Adrenal gland (tissue), 12 donors: ENCODE measurements around the gene TGFA. TPM values are rescaled to one million over a fixed set of nuclear protein-coding genes. Genes with fewer than 3 reads are reported as not detected.

Experiments
- DNase-seq, 7 donors: peaks; one replicate each; pipeline ENCODE4 v3.0.0-alpha.2; 2019 to 2020
- H3K27ac ChIP-seq, 5 donors: fragments of 200-600 bp; sonication (generic) in 4 of 5; 1 replicate in 3 of 5; 2 replicates in 2 of 5; pipeline versions ENCODE4 v1.5.1 to v1.8.0; 2016 to 2020; ENCODE audit warnings: mild to moderate bottlenecking in 1 of 5
- H3K27me3 ChIP-seq: fragments of 200-600 bp; 2 replicates; pipeline ENCODE4 v1.8.0; 2021
- H3K36me3 ChIP-seq, 2 donors: fragments of 200-600 bp; replicated peaks in 1 of 2; 1 replicate in 1 of 2; 2 replicates in 1 of 2; pipeline versions ENCODE4 v1.5.1 to v1.8.0; 2018 to 2022
- H3K4me1 ChIP-seq, 2 donors: fragments of 200-600 bp; replicated peaks in 1 of 2; 1 replicate in 1 of 2; 2 replicates in 1 of 2; pipeline versions ENCODE4 v1.5.1 to v1.8.0; 2018 to 2021
- H3K4me3 ChIP-seq, 4 donors: fragments of 200-600 bp; sonication (generic) in 3 of 4; one replicate each; pipeline ENCODE4 v1.5.1; 2016 to 2018
- H3K9me3 ChIP-seq, 3 donors: fragments of 200-600 bp; sonication (generic) in 1 of 3; replicated peaks in 1 of 3; 1 replicate in 2 of 3; 2 replicates in 1 of 3; pipeline versions ENCODE4 v1.5.1 to v1.8.0; 2016 to 2021
- POLR2A ChIP-seq, 2 donors: fragments of 450-650 bp; IDR thresholded peaks; one replicate each; pipeline ENCODE4 v1.6.1; 2017; ENCODE audit warnings: antibody characterized with exemption in 2 of 2, mild to moderate bottlenecking in 2 of 2, moderate library complexity in 1 of 2
- WGBS, 4 donors: extraction: QIAGEN DNeasy Blood & Tissue Kit in 2 of 4; methylation state at CpG; one replicate each; pipeline versions ENCODE4 v1.1.5 to v1.1.7; 2013 to 2017; 5-methylcytosine and 5-hydroxymethylcytosine counted together
- intact Hi-C, 2 donors: fragments of 100-400 bp; cut with DNase I; formaldehyde crosslinking; loops; one replicate each; pipeline versions ENCODE4 v1.14.1 to v1.15.0; 2022 to 2023
- polyA plus RNA-seq, 3 donors: library from polyadenylated mRNA; stranded (reverse); fragments of 200-250 nt in 2 of 3; fragments of 350-450 nt in 1 of 3; fragmentation: Illumina TruSeq in 1 of 3; extraction: RNeasy Lipid Tissue Mini Kit (QIAGEN cat#74804) in 1 of 3; gene quantifications; one replicate each; pipeline ENCODE4 v1.2.3, GENCODE V29; 2013 to 2014
- total RNA-seq, 9 donors: library from RNA; depleted of rRNA in 4 of 9; stranded (reverse); fragments of >200 nt in 4 of 9; fragments of 120-200 nt in 1 of 9; fragmentation: NEBNext Ultra II Directional in 1 of 9; extraction: Animal tissue kit (Norgen Biotek cat#: 25700) in 1 of 9; gene quantifications; one replicate each; pipeline versions ENCODE4 v1.1.0 to v1.2.4, GENCODE V29; 2013 to 2023
- TF ChIP-seq, protein P1 (sequence below), 6 experiments: fragments of 450-650 bp in 4 of 6; fragments of 200-600 bp in 2 of 6; sonication (generic) in 1 of 6; IDR thresholded peaks; 1 replicate in 5 of 6; 2 replicates in 1 of 6; pipeline versions ENCODE4 v1.5.1 to v1.8.0; 2016 to 2021; ENCODE audit warnings: antibody characterized with exemption in 6 of 6, mild to moderate bottlenecking in 2 of 6, moderate library complexity in 1 of 6
- donor health status: healthy with polysubstance abuse.
- donor health status: Bipolar disorder and iron deficiency.
- donor health status: DM: yes; HTN: yes; CAD: no.
- donor health status: DM: no; HTN: no; CAD: no.
- donor health status: DM: no; HTN: no; CAD: no.
- donor health status: DM: yes; HTN: yes; CAD: no.

TGFA gene
- total and polyA plus RNA-seq, 12 donors, result 0.11 to 8.2 (median 0.75) TPM

DNA sequence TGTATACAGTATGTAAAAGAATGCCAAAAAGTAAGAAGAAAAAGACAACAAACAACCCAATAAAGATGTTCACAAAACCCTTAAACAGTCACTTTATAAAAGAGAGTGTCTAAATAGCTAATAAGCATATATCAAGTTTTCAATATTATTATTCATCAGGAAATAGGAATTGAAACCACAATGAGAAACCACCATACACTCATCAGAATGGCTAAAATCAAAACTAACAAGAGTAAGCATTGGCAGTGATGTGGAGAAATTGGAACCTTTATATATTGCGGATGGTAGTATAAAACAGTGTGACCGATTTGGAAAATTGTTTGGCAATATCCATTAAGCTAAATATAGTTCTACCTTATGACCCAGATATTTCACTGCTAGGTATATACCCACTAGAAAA, 20.5 kb upstream of the TGFA start:
- Histone ChIP-seq H3K4me3 (no peak overlapping the region), H3K36me3 (no peaks in the 10 kb centered on the region), H3K27ac (no peak overlapping the region), H3K4me1 (no peaks in the 10 kb centered on the region), H3K9me3 (no peaks in the 10 kb centered on the region), H3K27me3 (peaks cover 10% of the 10 kb centered on the region)
- intact Hi-C loops, result no loop called here
- TF ChIP-seq, protein P1, sequence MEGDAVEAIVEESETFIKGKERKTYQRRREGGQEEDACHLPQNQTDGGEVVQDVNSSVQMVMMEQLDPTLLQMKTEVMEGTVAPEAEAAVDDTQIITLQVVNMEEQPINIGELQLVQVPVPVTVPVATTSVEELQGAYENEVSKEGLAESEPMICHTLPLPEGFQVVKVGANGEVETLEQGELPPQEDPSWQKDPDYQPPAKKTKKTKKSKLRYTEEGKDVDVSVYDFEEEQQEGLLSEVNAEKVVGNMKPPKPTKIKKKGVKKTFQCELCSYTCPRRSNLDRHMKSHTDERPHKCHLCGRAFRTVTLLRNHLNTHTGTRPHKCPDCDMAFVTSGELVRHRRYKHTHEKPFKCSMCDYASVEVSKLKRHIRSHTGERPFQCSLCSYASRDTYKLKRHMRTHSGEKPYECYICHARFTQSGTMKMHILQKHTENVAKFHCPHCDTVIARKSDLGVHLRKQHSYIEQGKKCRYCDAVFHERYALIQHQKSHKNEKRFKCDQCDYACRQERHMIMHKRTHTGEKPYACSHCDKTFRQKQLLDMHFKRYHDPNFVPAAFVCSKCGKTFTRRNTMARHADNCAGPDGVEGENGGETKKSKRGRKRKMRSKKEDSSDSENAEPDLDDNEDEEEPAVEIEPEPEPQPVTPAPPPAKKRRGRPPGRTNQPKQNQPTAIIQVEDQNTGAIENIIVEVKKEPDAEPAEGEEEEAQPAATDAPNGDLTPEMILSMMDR (IDR thresholded peaks at IDR 0.05), result no peak
- no peak for TF ChIP-seq POLR2A (IDR thresholded peaks at IDR 0.05)
- 76 to 92% (median 85%) methylated on average over 2 of the region's 2 CpGs for WGBS, 4 donors
- DNase-seq, result no peak

DNA sequence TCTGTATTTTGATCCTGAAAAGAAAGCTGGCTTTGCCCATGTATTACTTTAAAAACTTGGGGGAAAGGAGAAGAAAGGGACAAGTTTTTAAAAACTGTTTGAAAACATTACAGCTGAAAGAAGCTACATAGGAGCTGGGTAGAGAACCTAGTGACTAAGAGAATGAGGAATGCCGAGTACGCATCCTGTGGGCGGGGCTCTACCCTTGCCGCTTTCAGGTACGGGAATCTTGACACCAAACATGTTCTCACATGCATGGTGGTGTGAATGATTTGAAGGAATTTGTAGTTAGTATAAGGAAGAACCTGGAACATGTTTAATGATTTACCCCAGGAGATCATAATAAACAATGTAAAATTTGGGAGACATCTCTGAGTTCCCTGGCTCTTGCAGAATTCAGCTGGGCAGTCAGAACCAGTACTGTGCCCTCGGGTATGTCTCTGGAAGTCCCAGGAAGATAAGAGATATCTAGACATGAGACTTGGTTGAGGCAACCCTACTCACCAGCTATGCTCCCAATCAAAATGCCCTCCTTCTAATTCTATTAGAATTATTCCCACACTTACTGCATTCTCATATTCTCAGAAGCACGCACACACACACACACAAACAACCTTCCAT, 16.5 kb upstream of the TGFA start:
- peaks cover 17% of the 10 kb centered on the region for H3K27me3 ChIP-seq
- TF ChIP-seq, protein P1 (IDR thresholded peaks at IDR 0.05), result no peak
- TF ChIP-seq POLR2A (IDR thresholded peaks at IDR 0.05), result no peak
- 55 to 73% (median 58%) methylated on average over 6 to 7 of the region's 7 CpGs for whole genome bisulfite sequencing, 4 donors
- H3K27ac ChIP-seq, result no peak overlapping the region
- no peaks in the 10 kb centered on the region for H3K36me3 ChIP-seq
- intact Hi-C loops, result no loop called here
- DNase-seq, result no peak
- no peak overlapping the region for H3K4me3 ChIP-seq
- H3K9me3 ChIP-seq, result no peaks in the 10 kb centered on the region
- H3K4me1 ChIP-seq, result no peaks in the 10 kb centered on the region

DNA sequence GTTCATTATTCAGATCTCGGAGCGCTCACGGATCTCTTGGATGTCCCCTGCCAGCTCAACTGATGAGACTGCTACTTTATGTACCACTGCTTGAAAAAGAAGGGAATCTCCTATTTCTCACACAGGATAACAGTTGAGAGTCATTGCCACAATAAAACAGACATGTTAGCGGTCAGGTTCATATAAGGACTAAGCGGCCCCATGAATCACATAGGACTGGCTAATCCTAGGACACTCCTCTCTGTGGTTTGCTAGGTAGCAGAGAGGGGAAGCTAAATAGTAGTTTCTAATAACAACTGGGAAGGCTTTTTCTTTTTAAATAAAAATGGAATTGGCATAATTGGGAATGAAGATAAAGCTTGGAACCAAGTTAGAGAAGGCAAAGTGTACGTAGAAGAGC, 15.9 kb upstream of the TGFA start:
- Histone ChIP-seq H3K9me3 (no peaks in the 10 kb centered on the region), H3K27me3 (peaks cover 17% of the 10 kb centered on the region), H3K27ac (no peak overlapping the region), H3K4me3 (no peak overlapping the region), H3K4me1 (no peaks in the 10 kb centered on the region), H3K36me3 (no peaks in the 10 kb centered on the region)
- 90 to 97% (median 93%) methylated on average over 6 of the region's 6 CpGs for WGBS, 4 donors
- TF ChIP-seq POLR2A (IDR thresholded peaks at IDR 0.05), result no peak
- TF ChIP-seq, protein P1 (IDR thresholded peaks at IDR 0.05), result no peak
- intact Hi-C loops, result no loop called here
- no peak for DNase-seq

DNA sequence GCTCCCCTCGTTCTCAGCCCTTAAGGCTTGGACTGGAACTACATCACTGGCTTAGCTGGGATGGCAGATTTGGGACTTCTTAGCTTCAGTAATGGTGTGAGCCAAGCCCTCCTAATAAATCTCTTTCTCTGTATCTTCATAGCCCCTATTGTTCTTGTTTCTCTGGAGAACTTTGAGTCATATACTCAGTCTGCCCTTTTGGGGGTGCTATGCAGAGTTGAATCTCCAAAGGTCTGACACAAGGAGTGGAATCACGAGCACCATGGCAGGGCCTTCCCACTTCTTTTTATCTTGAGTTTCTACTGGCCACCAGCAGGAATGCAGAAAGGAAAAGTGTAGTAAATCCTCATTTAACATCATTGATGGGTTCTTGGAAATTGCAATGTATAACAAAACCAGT, 13.3 kb upstream of the TGFA start:
- TF ChIP-seq, protein P1 (IDR thresholded peaks at IDR 0.05), result no peak
- no peak for TF ChIP-seq POLR2A (IDR thresholded peaks at IDR 0.05)
- Histone ChIP-seq H3K9me3 (no peaks in the 10 kb centered on the region), H3K36me3 (no peaks in the 10 kb centered on the region), H3K27ac (no peak overlapping the region), H3K4me3 (no peak overlapping the region), H3K27me3 (peaks cover 9% of the 10 kb centered on the region), H3K4me1 (no peaks in the 10 kb centered on the region)
- 64 to 86% (median 82%) methylated on average over 2 of the region's 2 CpGs for WGBS, 4 donors
- no peak for DNase-seq
- intact Hi-C loops, result no loop called here
